Dedifferentiated amniotic fluid mesenchymal stem cell (primary cell): Measurements from ENCODE around the gene PTPRN2.

Source experiments
- DNase-seq: peaks from one replicate; pipeline ENCODE4 v3.0.0-alpha.2; 2016; ENCODE audit errors: extremely low spot score

PTPRN2 gene

DNA sequence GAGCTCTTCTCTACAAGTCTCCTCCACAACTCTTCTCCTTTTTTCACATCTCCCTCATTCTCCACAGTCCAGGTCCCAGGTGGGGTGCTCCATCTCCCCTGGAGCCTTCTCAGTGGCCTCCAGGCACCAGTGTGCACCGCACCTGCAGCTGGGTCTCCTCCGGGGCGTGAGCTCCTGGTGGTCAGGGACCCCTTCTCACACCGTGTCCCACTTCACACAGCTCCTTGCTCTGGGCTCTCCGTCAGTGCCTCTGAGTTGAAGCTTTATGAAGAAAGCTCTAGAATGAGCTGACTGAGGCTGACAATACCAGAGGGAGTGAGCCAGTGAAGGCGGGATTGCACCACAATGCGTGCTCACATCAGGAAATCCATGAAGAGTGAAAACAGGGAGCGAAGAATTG is 960.6 kb downstream of the PTPRN2 start:
- DNase-seq: no peak

DNA sequence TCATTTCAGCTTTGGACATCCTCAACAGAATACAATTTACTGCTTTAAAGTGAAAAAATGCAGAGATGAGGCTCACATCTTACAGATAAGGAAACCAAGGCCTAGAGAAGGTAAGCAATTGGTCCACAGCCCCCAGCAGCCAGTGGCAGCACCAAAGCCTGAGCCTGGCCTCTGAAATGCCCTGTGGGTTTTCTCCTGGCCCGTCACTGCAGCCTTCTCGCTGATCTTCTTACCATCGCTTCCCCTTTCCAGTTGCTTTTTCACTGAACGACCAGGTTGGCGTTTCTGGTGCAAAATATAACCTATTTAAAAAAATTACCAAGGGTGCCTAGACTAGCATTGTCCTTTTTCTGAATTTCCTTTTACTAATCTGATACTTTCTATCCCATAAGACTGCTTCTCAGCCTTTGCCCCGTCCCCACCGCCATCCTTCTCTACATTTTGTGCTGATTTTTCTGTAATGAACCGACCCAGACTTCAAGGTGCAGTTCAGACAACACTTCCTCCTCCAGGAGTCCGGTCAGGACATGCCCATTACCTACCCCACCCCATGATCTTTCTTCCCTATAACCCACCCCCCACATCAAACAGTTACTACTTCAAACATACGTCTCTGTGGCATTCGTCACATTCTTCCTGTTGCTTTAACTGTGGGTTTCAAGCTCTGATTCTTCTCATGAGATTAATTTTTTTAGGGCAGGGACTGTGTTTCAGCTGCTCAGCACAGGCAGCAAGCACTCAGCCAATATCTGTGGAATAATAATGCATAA is 961.5 kb downstream of the PTPRN2 start:
- no peak for DNase-seq

DNA sequence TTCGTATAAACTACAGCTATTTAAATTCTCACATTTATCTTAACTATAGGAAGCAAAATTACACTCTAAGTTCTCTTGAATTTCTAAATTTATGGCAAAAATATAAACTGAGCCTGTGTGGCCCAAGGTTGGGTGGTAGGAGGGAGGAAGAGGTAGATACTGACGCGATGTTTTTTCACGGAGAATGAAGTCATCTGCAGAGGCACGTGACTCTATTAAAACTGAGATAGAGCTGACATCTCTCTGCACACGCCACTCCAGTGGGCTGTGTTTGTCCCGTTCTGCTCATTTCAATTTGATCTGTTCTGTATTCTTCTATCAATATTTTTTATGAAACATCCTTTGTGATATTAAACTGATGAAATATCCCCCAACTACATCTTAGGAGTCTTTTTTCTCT is 964.1 kb downstream of the PTPRN2 start:
- no peak for DNase-seq

DNA sequence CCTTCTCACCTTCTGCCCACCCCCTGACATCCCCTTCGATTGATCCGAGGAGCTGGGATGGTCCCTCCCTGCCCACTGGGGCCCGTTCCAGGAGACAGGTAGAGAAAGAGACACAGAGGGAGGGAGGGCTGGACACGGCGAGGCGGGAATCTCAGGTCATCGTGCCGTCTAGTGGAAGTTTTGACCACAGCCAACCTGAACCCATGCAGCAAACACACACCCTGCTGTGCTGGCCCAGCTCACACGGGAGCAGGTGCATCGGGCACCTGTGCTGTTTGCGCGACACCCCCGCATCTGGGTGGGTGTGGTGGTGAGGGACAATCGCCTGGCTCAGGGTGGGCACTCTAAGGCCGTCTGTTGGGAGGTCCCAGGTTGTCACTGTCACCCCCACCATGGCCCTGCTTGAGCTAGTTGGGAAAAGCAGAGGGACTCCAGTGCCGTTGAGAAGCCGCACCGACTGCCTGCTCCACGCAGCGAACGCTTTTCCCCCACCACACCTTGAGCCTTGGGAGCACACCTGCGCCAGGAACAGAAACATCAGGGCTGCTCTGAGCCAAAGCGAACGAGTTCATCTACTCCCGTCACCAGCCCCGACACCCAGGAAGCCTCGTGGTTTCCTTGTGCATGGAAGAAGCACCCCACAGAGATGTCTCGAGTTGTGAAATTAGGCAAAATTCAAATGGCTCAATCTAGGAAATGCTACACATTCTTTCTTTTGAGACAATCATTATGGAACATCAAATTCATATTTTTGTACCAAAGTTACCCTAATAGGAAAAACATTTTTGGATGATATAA is 965.0 kb downstream of the PTPRN2 start:
- DNase-seq: no peak

DNA sequence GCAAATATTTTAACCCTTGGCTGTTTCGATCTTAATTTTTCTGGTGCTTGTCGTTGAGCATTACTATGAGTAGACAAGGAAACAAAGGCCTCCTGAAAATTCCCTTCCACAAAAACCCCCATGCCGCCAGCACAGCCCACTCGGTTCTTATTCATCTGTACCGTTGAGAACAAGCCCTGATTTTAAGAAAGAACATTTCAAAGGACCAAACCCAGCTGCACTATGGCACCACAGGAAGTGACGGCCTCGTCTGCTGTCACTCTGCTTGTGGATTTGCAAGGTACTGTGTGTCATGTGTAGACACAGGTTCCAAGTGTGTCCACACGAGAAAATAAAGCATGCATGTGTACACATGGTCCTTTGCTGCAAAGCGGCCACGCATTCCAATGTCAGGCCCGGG is 965.6 kb downstream of the PTPRN2 start:
- no peak for DNase-seq

DNA sequence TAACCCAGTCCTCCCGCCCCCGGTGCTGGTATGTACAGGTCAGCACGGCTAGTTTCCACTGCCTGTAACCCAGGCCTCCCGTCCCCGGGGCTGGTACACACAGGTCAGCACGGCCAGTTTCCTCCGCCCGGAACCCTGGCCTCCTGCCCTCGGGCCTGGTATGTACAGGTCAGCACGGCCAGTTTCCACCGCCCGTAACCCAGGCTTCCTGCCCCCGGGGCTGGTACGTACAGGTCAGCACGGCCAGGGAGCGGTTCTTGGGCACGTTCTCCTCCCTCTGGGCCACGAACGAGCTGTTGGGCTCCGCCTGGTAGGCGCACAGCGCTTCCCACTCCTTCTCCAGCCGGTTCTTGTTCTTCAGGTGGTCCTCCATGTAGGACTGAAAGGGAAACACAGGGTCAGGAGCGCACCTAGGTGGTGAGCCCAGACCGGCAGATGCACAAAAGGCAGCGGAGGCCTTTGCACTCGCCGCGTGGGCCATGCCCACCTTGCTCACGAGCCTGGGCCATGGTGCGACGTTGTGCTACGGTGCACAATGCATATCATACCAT is 966.4 kb downstream of the PTPRN2 start:
- DNase-seq: no peak

- DNase-seq: no peak
Measured at GRCh38 chr7:157620616-157621015, 967.0 kb downstream of the PTPRN2 start.

- DNase-seq: no peak
Measured at GRCh38 chr7:157619753-157620525, 967.7 kb downstream of the PTPRN2 start.

DNA sequence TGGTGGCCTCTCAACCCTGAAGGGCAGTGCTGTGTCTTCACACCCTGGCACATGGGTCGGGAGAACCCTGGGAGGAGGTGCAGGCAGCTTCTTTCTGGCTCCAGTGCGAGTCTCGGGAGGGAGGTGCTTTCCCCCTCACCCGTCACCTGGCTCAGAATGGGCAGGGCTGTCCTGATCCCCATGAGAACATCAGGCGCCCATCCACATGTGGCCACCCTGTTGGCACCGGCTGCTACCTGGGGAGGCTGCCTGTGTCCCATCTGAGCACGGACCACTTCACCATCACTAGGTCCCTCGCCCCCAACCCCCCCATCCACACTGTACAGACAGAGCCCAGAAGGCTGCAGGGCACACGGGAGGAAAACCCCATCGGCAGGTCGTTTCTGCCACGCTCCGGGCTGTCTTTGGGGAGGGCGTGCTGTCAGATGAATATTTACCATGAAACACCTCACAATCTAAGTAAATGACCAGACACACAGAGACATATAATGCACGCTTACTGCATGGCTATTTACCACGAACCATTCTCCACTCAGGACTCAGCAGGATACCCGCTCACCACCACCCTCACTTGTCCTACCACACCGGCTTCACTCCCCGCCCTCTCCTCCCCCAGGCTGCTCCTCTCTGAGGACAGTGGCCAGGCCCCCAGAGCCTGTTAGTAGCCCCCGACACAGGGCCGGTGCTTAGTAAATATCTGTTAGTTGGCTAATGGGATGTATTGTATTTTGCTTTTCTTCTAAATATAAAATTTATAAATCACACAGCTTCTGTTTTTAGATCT is 968.6 kb downstream of the PTPRN2 start:
- no peak for DNase-seq

GRCh38 chr7:157618091-157618726 is 969.4 kb downstream of the PTPRN2 start:
- no peak for DNase-seq

GRCh38 chr7:157617401-157617800 is 970.2 kb downstream of the PTPRN2 start:
- no peak for DNase-seq

- DNase-seq: no peak
Measured at GRCh38 chr7:157616931-157617330, 970.7 kb downstream of the PTPRN2 start.

DNA sequence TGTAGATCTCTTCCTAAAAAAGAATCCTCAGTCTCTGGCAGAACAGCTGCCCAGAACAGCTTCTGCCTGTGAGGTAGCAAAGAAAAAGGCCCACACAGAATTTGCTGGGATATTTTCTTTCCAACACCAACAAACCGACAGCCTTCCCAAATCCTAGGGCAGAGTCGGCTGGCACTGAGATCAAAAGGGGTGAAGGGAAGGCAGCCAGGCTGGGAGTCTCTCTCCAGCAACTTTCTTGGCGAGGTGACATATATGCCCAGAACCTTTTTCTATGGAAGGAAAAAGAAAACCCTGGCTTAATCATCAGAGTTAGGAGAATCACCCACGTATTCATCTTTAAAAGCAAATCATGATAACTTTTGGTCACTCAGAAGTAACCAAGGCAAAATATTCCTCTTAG is 971.2 kb downstream of the PTPRN2 start:
- no peak for DNase-seq

DNA sequence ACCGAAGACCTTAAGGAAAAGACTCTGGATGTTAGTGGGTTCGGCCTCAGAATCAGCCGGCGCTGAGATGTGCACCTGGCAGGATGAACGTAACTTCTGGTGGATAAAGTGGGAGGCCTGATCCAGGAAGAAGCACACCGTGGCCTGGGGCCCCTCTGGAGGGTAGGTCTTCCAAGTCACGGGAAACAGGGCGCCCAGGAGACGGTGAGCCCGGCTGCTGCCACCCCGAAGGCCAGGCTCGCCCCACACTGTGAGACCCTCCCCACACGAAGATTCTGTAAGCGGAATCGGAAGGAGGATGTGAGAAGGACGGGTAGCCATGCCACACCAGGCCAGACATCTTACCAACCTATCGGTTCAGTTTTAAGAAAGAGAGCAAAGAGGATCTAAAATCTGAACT is 971.8 kb downstream of the PTPRN2 start:
- DNase-seq: no peak

- DNase-seq: no peak
Measured at GRCh38 chr7:157615101-157615817, 972.4 kb downstream of the PTPRN2 start.

GRCh38 chr7:157614457-157615020 is 973.1 kb downstream of the PTPRN2 start:
- DNase-seq: no peak

GRCh38 chr7:157613575-157614322 is 973.9 kb downstream of the PTPRN2 start:
- no peak for DNase-seq

DNA sequence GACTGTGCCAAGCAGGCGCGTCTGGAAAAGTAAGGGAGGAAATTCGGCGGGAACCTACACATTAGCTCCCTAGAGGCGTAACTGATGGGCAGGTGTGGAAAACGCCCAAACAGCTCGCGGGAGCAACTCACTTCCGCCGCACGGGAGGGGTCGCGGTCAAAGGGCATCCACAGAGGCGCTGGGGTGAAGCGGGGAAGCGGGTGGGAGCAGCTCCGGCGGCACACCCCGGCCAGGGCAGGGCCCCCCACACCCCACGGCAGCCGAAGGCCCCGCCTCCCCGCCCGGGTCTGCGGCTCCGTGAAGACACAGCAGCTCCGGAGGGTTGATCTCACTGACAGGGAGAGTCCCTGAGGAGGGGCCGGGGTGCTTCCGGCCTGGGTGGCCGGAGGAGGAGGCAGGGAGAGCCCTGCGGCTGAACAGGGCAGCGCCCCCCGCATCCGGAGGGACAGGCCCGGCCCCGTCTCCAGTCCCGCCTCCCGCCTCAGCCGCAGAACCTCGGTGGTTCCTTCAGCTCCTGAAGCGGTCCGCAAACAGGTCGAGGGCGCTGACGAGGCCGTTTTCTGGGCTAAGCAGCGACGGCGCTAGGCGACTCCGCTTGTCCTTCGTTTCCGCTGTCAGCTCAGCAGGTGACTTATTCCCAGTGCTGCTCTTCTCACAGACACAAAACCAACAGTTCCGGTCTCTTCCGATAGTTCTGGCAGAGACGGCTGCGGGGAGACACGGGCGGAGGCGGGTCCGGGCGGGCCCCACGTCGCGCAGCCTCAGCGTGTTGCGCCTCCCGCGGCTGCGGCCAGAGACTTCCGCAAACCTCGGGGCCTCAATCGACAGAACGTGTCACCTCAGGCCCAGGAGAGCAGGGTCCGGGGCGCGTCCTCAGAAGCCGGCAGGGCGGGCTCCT is 974.7 kb downstream of the PTPRN2 start:
- DNase-seq: no peak
